Measurements from ENCODE around the gene ARHGEF28. TPM values are rescaled to one million over a fixed set of nuclear protein-coding genes. Genes with fewer than 3 reads are reported as not detected.

The ARHGEF28 gene
- total RNA-seq, 6 experiments from 2014 or later, result 7.5 to 13.6 (median 8.5) TPM

DNA sequence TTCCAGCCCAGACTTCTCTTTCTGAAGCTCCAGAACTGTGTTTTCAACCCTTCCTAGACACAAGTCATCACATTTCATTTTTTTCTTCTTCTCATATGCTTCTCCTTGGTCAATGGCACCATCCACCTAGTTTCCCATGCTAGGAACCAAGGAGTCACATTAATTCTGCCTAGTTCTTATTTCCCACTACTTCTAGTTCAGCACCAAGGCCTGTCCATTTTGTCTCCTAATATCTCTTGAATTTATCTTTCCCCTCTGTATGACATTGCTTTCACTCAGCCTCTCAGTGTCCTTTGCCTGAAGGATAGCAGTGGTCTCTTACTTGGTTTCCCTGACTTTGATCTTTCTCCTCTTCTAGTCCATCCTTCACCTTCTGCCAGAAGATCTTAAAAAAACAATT, 38.8 kb downstream of the ARHGEF28 start:
- Mint-ChIP-seq H3K9me3 (no peaks in the 10 kb centered on the region), H3K27ac (no peak overlapping the region), H3K36me3 (ENCODE audit: low read depth) (peaks cover 9% of the 10 kb centered on the region), H3K27me3 (ENCODE audit: insufficient read depth) (no peaks in the 10 kb centered on the region; the same call in 1 of the 2 replicates), H3K4me3 (no peak overlapping the region), H3K4me1 (ENCODE audit: low read depth) (peaks cover 11% of the 10 kb centered on the region)
- DNase-seq, result no peak
- TF ChIP-seq, protein P1, sequence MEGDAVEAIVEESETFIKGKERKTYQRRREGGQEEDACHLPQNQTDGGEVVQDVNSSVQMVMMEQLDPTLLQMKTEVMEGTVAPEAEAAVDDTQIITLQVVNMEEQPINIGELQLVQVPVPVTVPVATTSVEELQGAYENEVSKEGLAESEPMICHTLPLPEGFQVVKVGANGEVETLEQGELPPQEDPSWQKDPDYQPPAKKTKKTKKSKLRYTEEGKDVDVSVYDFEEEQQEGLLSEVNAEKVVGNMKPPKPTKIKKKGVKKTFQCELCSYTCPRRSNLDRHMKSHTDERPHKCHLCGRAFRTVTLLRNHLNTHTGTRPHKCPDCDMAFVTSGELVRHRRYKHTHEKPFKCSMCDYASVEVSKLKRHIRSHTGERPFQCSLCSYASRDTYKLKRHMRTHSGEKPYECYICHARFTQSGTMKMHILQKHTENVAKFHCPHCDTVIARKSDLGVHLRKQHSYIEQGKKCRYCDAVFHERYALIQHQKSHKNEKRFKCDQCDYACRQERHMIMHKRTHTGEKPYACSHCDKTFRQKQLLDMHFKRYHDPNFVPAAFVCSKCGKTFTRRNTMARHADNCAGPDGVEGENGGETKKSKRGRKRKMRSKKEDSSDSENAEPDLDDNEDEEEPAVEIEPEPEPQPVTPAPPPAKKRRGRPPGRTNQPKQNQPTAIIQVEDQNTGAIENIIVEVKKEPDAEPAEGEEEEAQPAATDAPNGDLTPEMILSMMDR (IDR thresholded peaks at IDR 0.05), result no peak

DNA sequence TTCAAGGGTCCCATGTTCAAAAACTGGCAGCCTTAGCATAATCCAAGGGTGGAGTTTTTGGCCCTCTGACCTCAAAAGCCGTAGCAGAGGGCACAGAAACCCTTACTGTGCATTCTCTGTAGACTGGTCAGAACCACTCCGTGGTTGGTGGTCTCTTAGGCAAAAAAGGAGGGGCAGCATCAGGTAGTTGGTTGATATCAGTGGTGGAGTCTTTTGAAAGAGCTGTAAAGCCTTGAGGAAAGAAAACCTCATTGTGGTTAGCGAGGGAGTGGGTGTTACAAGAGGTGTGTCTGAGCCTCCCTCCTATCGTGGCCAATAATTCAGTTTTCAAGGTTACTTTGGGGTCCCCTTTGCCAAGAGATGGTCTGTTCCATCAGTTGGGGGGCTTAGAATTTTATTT, 40.9 kb downstream of the ARHGEF28 start:
- H3K4me3 Mint-ChIP-seq, result no peak overlapping the region
- DNase-seq, result no peak
- TF ChIP-seq, protein P1 (IDR thresholded peaks at IDR 0.05), result no peak
- no peaks in the 10 kb centered on the region; the same call in 1 of the 2 replicates for H3K27me3 Mint-ChIP-seq (ENCODE audit: insufficient read depth)
- H3K9me3 Mint-ChIP-seq, result no peaks in the 10 kb centered on the region
- peaks cover 10% of the 10 kb centered on the region for H3K4me1 Mint-ChIP-seq (ENCODE audit: low read depth)
- H3K36me3 Mint-ChIP-seq (ENCODE audit: low read depth), result peaks cover 8% of the 10 kb centered on the region
- no peak overlapping the region for H3K27ac Mint-ChIP-seq

DNA sequence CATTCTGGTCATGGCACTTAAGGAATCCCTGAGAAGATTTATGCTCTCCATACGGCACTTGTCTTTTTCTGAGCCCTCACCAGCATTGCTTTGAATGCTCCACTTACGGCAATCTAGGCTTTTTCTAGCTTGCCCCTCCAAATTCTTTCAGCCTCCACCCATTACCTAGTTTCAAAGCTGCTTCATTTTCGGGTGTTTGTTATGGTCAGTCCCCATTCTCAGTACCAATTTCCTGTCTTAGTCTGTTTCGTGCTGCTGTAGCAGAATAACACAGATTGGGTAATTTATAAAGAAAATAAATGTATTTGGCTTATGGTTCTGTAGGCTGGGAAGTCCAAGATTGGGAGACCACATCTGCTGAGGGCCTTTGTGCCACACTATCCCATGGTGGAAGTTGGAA, 42.0 kb downstream of the ARHGEF28 start:
- H3K27ac Mint-ChIP-seq, result no peak overlapping the region; the same call in 1 of the 2 replicates
- H3K4me3 Mint-ChIP-seq, result no peak overlapping the region
- TF ChIP-seq, protein P1 (IDR thresholded peaks at IDR 0.05), result no peak
- peaks cover 17% of the 10 kb centered on the region for H3K4me1 Mint-ChIP-seq (ENCODE audit: low read depth)
- H3K27me3 Mint-ChIP-seq (ENCODE audit: insufficient read depth), result no peaks in the 10 kb centered on the region; the same call in 1 of the 2 replicates
- no peaks in the 10 kb centered on the region for H3K9me3 Mint-ChIP-seq
- DNase-seq, result no peak
- H3K36me3 Mint-ChIP-seq (ENCODE audit: low read depth), result peaks cover 8% of the 10 kb centered on the region

DNA sequence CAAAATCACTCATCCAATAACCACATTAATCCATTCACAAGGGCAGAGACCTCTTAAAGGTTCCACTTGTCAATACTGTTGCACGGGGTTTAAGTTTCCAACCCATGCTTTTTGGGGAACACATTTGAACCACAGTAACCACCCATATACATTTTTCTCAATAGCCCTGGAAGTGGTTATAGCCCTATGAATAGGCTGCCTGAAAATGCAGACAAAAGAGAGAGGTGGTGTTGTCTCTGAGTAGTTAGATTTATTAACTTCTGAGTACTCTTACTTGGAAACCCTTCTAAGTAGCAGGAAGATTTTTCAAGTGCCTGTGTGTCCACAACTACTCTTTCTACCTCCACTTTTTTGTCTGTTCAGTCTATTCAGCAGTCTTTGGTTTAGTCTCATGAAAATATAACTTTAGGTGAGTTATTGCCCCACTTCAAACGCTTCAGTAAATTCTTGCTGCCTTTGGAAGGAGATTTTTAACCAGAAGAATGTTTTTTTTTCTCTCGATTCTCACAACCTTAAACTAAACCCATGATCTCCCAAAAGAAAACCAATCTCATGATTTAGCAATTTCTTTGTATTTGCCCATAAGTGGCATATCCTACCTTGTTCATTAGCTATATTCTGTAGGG, 42.6 kb downstream of the ARHGEF28 start:
- no peak overlapping the region for H3K27ac Mint-ChIP-seq
- no peaks in the 10 kb centered on the region for H3K9me3 Mint-ChIP-seq
- no peak for DNase-seq
- peaks cover 8% of the 10 kb centered on the region for H3K36me3 Mint-ChIP-seq (ENCODE audit: low read depth)
- H3K27me3 Mint-ChIP-seq (ENCODE audit: insufficient read depth), result no peaks in the 10 kb centered on the region; the same call in 1 of the 2 replicates
- H3K4me1 Mint-ChIP-seq (ENCODE audit: low read depth), result peaks cover 23% of the 10 kb centered on the region
- no peak overlapping the region for H3K4me3 Mint-ChIP-seq
- TF ChIP-seq, protein P1 (IDR thresholded peaks at IDR 0.05), result no peak

DNA sequence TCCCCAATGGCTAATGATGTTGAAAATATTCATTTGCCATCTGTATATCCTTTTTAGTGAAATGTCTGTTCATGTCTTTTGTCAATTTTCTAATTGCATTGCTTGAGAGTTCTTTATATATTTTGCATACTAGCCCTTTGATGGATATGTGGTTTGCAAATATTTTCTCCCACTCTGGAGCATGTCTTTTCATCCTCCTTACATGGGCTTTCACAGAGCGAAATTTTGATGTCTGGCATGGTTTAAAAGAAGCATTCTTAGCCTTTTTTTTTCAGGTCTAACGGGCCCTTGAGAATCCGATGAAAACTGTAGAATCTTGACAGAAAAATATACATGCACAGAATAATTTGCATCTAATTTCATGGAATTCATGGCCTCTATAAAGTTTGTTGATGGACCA, 44.7 kb downstream of the ARHGEF28 start:
- H3K36me3 Mint-ChIP-seq (ENCODE audit: low read depth), result peaks cover 8% of the 10 kb centered on the region
- H3K4me3 Mint-ChIP-seq, result no peak overlapping the region
- TF ChIP-seq, protein P1 (IDR thresholded peaks at IDR 0.05), result no peak
- no peaks in the 10 kb centered on the region for H3K9me3 Mint-ChIP-seq
- no peak for DNase-seq
- peaks cover 38% of the 10 kb centered on the region for H3K4me1 Mint-ChIP-seq (ENCODE audit: low read depth)
- no peak overlapping the region for H3K27ac Mint-ChIP-seq
- no peaks in the 10 kb centered on the region; the same call in 1 of the 2 replicates for H3K27me3 Mint-ChIP-seq (ENCODE audit: insufficient read depth)
